ENCODE measurements around the gene BOC. TPM values are rescaled to one million over a fixed set of nuclear protein-coding genes. Genes with fewer than 3 reads are reported as not detected.

Gene BOC
- total and polyA plus RNA-seq, 2 of the 4 experiments (the other 2 are of a cell fraction), result 6.8 to 15.2 TPM

- Histone ChIP-seq H3K9me3 (ENCODE audit: control insufficient read depth, insufficient read depth, low read length) (no peaks in the 10 kb centered on the region), H4K20me1 (ENCODE audit: insufficient read depth, low read length) (no peaks in the 10 kb centered on the region), H2AK9ac (replicated peaks; ENCODE audit: low read depth, low read length, poor library complexity) (no peak overlapping the region), H3K79me1 (ENCODE audit: low read depth in 1 of 2, low read length in 2 of 2) (no peaks in the 10 kb centered on the region), H2BK5ac (ENCODE audit: low read depth, low read length, poor library complexity, severe bottlenecking) (no peak overlapping the region), H2AK5ac (ENCODE audit: low read depth, low read length) (no peak overlapping the region), H2BK20ac (ENCODE audit: low read depth, low read length) (no peak overlapping the region), H2AFZ (replicated peaks; ENCODE audit: low read length, poor library complexity) (no peak overlapping the region), H4K8ac (ENCODE audit: low read depth in 2 of 2, low read length in 2 of 2) (no peak overlapping the region), H4K5ac (ENCODE audit: low read depth, low read length) (no peak overlapping the region), H3K4me3 (ENCODE audit: insufficient read depth, low read depth, low read length) (no peak overlapping the region), H3K9me1 (ENCODE audit: insufficient read depth, low read length) (no peaks in the 10 kb centered on the region), H4K91ac (ENCODE audit: insufficient read depth, low read depth, low read length) (no peak overlapping the region), H3K56ac (ENCODE audit: extremely low read depth, insufficient read depth, low read length) (no peak overlapping the region), H3K9ac (ENCODE audit: low read depth, low read length) (no peak overlapping the region), H2BK15ac (ENCODE audit: low read depth, low read length) (no peak overlapping the region), H2BK120ac (ENCODE audit: low read depth, low read length) (no peak overlapping the region), H3K18ac (ENCODE audit: low read depth, low read length) (no peak overlapping the region), H3K23ac (ENCODE audit: low read depth, low read length) (no peak overlapping the region), H3K27ac (ENCODE audit: insufficient read depth, low read length) (no peak overlapping the region), H3K14ac (replicated peaks; ENCODE audit: low read depth, low read length) (no peak overlapping the region), H3K27me3 (ENCODE audit: control insufficient read depth, insufficient read depth, low read length) (peaks cover 5% of the 10 kb centered on the region), H3K4ac (ENCODE audit: low read depth, low read length) (no peak overlapping the region), H3K4me1 (ENCODE audit: control insufficient read depth, insufficient read depth, low read length) (no peaks in the 10 kb centered on the region; the same call in 1 of the 2 replicates), H3K36me3 (ENCODE audit: control insufficient read depth, insufficient read depth, low read length) (peaks cover 8% of the 10 kb centered on the region), H3K4me2 (ENCODE audit: low read depth, low read length) (no peak overlapping the region)
- DNase-seq (no peak), ATAC-seq (ENCODE audit: low read depth) (no peak)
- ChIA-PET CTCF (no interaction called here), POLR2A (ENCODE audit: unreplicated experiment) (no interaction called here)
- intact Hi-C loops (cut with micrococcal nuclease) (no loop called here), dilution Hi-C loops (cut with HindIII; ENCODE audit: low sequenced_read_pairs, unreplicated experiment) (no loop called here), in situ Hi-C loops (cut with MboI; ENCODE audit: low sequenced_read_pairs) (no loop called here)
- 29% methylated on average over 1 of the region's 2 CpGs; no CpG with 5 or more reads in 1 of the 2 experiments for WGBS, 2 experiments (ENCODE audit: extremely low coverage in 2 of 2, insufficient read length in 1 of 2)
- TF ChIP-seq BHLHE40 (IDR thresholded peaks at IDR 0.05; ENCODE audit: low read depth, low read length) (no peak), MAZ (IDR thresholded peaks at IDR 0.05; ENCODE audit: borderline replicate concordance, low read depth, low read length) (no peak), CTCF (conservative IDR thresholded peaks at IDR 0.05; ENCODE audit: low read depth, low read length) (no peak), CEBPB (IDR thresholded peaks at IDR 0.05; ENCODE audit: low read depth, low read length) (no peak), MAFK (IDR thresholded peaks at IDR 0.05; ENCODE audit: low read depth, low read length) (no peak), NFE2L2 (IDR thresholded peaks at IDR 0.05; ENCODE audit: low read depth, low read length) (no peak), RFX5 (IDR thresholded peaks at IDR 0.05; ENCODE audit: low read depth, low read length) (no peak), SMC3 (IDR thresholded peaks at IDR 0.05; ENCODE audit: low read depth, low read length) (no peak), POLR2A (IDR thresholded peaks at IDR 0.05; ENCODE audit: low read depth, low read length) (no peak), RCOR1 (IDR thresholded peaks at IDR 0.05; ENCODE audit: insufficient replicate concordance, low read length) (no peak), USF2 (IDR thresholded peaks at IDR 0.05; ENCODE audit: low read depth, low read length) (no peak), MXI1 (IDR thresholded peaks at IDR 0.05; ENCODE audit: borderline replicate concordance, low read depth, low read length) (no peak), RAD21 (IDR thresholded peaks at IDR 0.05; ENCODE audit: low read length) (no peak), CHD1 (IDR thresholded peaks at IDR 0.05; ENCODE audit: low read depth, low read length) (no peak), FOS (IDR thresholded peaks at IDR 0.05; ENCODE audit: low read depth, low read length) (no peak)
- TF ChIP-seq, protein P1, sequence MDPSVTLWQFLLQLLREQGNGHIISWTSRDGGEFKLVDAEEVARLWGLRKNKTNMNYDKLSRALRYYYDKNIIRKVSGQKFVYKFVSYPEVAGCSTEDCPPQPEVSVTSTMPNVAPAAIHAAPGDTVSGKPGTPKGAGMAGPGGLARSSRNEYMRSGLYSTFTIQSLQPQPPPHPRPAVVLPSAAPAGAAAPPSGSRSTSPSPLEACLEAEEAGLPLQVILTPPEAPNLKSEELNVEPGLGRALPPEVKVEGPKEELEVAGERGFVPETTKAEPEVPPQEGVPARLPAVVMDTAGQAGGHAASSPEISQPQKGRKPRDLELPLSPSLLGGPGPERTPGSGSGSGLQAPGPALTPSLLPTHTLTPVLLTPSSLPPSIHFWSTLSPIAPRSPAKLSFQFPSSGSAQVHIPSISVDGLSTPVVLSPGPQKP (IDR thresholded peaks at IDR 0.05; ENCODE audit: borderline replicate concordance, low read depth, low read length), result no peak
- BruUV-seq (replicated peaks), result no TSS peak
Measured at GRCh38 chr3:113262304-113262665, 50.9 kb downstream of the BOC start.
